Right ventricle myocardium superior (tissue), 1 donor: ENCODE results near the gene DCBLD2. TPM values are rescaled to one million over a fixed set of nuclear protein-coding genes. Genes with fewer than 3 reads are reported as not detected.

Source experiments
- ATAC-seq: fragments of 200-7000 bp; cut with Tn5 transposase; one replicate; pipeline ENCODE4 v1.9.1; 2020; ENCODE audit warnings: mild to moderate bottlenecking; ENCODE audit not compliant: poor library complexity
- DNase-seq: peaks from one replicate; pipeline ENCODE4 v3.0.0-alpha.2; 2020
- intact Hi-C: fragments of 100-400 bp; cut with DNase I; formaldehyde crosslinking; loops from one replicate; pipeline ENCODE4 v1.11.2; 2022
- total RNA-seq: library from RNA; stranded (reverse); fragmentation: NEBNext Ultra II Directional; extraction: Animal tissue kit (Norgen Biotek cat#: 25700); gene quantifications from one replicate; pipeline ENCODE4 v1.2.1, GENCODE V29; 2021
- donor health status: DM: no; HTN: yes; CAD: no; lungs with severe emphysema.

Gene DCBLD2
- total RNA-seq, 1 donor from 2014 or later: 27.2 TPM

GRCh38 chr3:98761643-98762229, 139.8 kb downstream of the DCBLD2 start:
- intact Hi-C loops: loop anchor here (2.0 kb wide), 1 partner anchor 29 kb away; no protein-coding TSS in a partner anchor
- DNase-seq (no peak), ATAC-seq (peak; percentile 58)

- DNase-seq (no peak), ATAC-seq (no peak)
- intact Hi-C loops: no loop called here
Observed at GRCh38 chr3:98759629-98760028, 141.9 kb downstream of the DCBLD2 start.

GRCh38 chr3:98755601-98756000, 145.9 kb downstream of the DCBLD2 start:
- intact Hi-C loops: no loop called here
- no peak for ATAC-seq
- no peak for DNase-seq

- ATAC-seq: peak; percentile 78
- intact Hi-C loops: no loop called here
- no peak for DNase-seq
Observed at GRCh38 chr3:98754483-98754882, 147.0 kb downstream of the DCBLD2 start.

- ATAC-seq (peak; percentile 70), DNase-seq (no peak)
- intact Hi-C loops: no loop called here
Observed at GRCh38 chr3:98750276-98750919, 151.1 kb downstream of the DCBLD2 start.

- ATAC-seq (peak; percentile 18), DNase-seq (no peak)
- intact Hi-C loops: no loop called here
Observed at GRCh38 chr3:98746882-98747281, 154.6 kb downstream of the DCBLD2 start.

- no peak for ATAC-seq
- no peak for DNase-seq
- intact Hi-C loops: no loop called here
Observed at GRCh38 chr3:98746122-98746521, 155.4 kb downstream of the DCBLD2 start.

Other genes starting within 250 kb of the DCBLD2 start
- gene ST3GAL6, start 138.4 kb downstream of the DCBLD2 start, total RNA-seq: 34.1 TPM